K562 (cell line): ENCODE results near the gene LUZP4. TPM values are rescaled to one million over a fixed set of nuclear protein-coding genes. Genes with fewer than 3 reads are reported as not detected.

ENCODE experiments used
- ATAC-seq: fragments of 200-7000 bp; cut with Tn5 transposase; 3 replicates; pipeline ENCODE4 v1.9.1; 2020; ENCODE audit warnings: moderate library complexity
- BruUV-seq: library from RNA; stranded (reverse); fragments of 400-500 nt; replicated peaks from 2 replicates; lab custom pipeline; 2021; lab: Mats Ljungman, UMichigan
- CTCF ChIA-PET: fragments of 300-600 bp; formaldehyde crosslinking; extraction: SDS; loops from one replicate; lab custom pipeline; 2021; ENCODE audit warnings: low intra/inter-chr PET ratio; lab: Yijun Ruan, JAX
- POLR2A ChIA-PET: fragments of 300-600, 350-650 bp; sonication (Branson Sonifier 250); formaldehyde crosslinking; extraction: SDS; loops from one replicate; lab custom pipeline; 2021; ENCODE audit warnings: antibody characterized with exemption, inconsistent platforms; lab: Yijun Ruan, JAX
- DNase-seq, 4 experiments: peaks; one replicate each; pipeline versions ENCODE4 v3.0.0 to v3.0.0-alpha.2; 2011 to 2018; ENCODE audit warnings: low spot score in 3 of 4, mixed read lengths in 3 of 4; ENCODE audit errors: extremely low read depth in 1 of 4
- FAIRE-seq: peaks from 2 replicates; lab custom pipeline; 2011; peaks lifted over from hg19 to GRCh38; lab: Jason Lieb, UNC
- H2AFZ ChIP-seq: 2 replicates; pipeline ENCODE4 v1.6.0; 2011; ENCODE audit warnings: low read depth, low read length, control low read depth, inconsistent platforms
- H3K27ac ChIP-seq: fragments of 200-600 bp; 3 replicates; pipeline ENCODE4 v1.8.0; 2011; ENCODE audit warnings: low read depth, mild to moderate bottlenecking, control low read depth, inconsistent platforms, low read length, moderate library complexity, mixed read lengths; ENCODE audit errors: extremely low read depth
- H3K27me3 ChIP-seq, 2 experiments: fragments of 300-600 bp in 1 of 2; 2 replicates in 1 of 2; 3 replicates in 1 of 2; pipeline versions ENCODE4 v1.6.0 to v1.8.0; 2011; ENCODE audit warnings: inconsistent platforms in 2 of 2, low read length in 2 of 2, mild to moderate bottlenecking in 1 of 2, mixed read lengths in 1 of 2, moderate library complexity in 1 of 2; ENCODE audit not compliant: control insufficient read depth in 2 of 2, insufficient read depth in 2 of 2
- H3K36me3 ChIP-seq: fragments of 300-600 bp; 3 replicates; pipeline ENCODE4 v1.8.0; 2011; ENCODE audit warnings: mild to moderate bottlenecking, low read length, inconsistent platforms; ENCODE audit not compliant: control insufficient read depth, insufficient read depth
- H3K4me1 ChIP-seq, 2 experiments: fragments of 200-600 bp in 1 of 2; replicated peaks in 1 of 2; 2 replicates in 1 of 2; 3 replicates in 1 of 2; pipeline versions ENCODE4 v1.5.1 to v1.8.0; 2011; ENCODE audit warnings: inconsistent platforms in 2 of 2, low read length in 2 of 2, mild to moderate bottlenecking in 1 of 2, mixed read lengths in 1 of 2, moderate library complexity in 1 of 2; ENCODE audit not compliant: control insufficient read depth in 2 of 2, insufficient read depth in 2 of 2
- H3K4me2 ChIP-seq: 2 replicates; pipeline ENCODE4 v1.6.1; 2011; ENCODE audit warnings: low read length, control low read depth, inconsistent platforms, mixed read lengths; ENCODE audit not compliant: insufficient read depth
- H3K4me3 ChIP-seq: fragments of 200-600 bp; sonication (generic), shearing (Covaris generic); 2 replicates; pipeline ENCODE4 v1.5.1; 2016; ENCODE audit warnings: control low read depth, inconsistent platforms
- H3K79me2 ChIP-seq: fragments of 200-600 bp; 3 replicates; pipeline ENCODE4 v1.8.0; 2011; ENCODE audit warnings: low read length, inconsistent platforms; ENCODE audit not compliant: control insufficient read depth, insufficient read depth
- H3K9ac ChIP-seq, 2 experiments: 2 replicates each; pipeline versions ENCODE4 v1.6.0 to v1.6.1; 2011; ENCODE audit warnings: low read depth in 2 of 2, low read length in 2 of 2, control low read depth in 1 of 2, inconsistent platforms in 1 of 2, mild to moderate bottlenecking in 1 of 2, mixed read lengths in 1 of 2; ENCODE audit not compliant: insufficient read depth in 1 of 2
- H3K9me1 ChIP-seq: one replicate; pipeline ENCODE4 v1.6.0; 2011; ENCODE audit warnings: inconsistent platforms, mild to moderate bottlenecking, low read length, moderate library complexity; ENCODE audit not compliant: control insufficient read depth, insufficient read depth
- H3K9me3 ChIP-seq: replicated peaks from 2 replicates; pipeline ENCODE4 v1.5.1; 2011; ENCODE audit warnings: low read depth, low read length, inconsistent platforms; ENCODE audit not compliant: control insufficient read depth, insufficient read depth
- H4K20me1 ChIP-seq: replicated peaks from 2 replicates; pipeline ENCODE4 v1.6.1; 2011; ENCODE audit warnings: low read length, inconsistent platforms, mixed read lengths; ENCODE audit not compliant: control insufficient read depth, insufficient read depth
- ADNP ChIP-seq: fragments of 200-800 bp; sonication (Bioruptor generic); IDR thresholded peaks from 2 replicates; pipeline ENCODE4 v1.6.1; 2016; ENCODE audit warnings: missing genetic modification characterization, missing compliant biosample characterization
- BRF1 ChIP-seq: IDR thresholded peaks from 3 replicates; pipeline ENCODE4 v1.6.1; 2011; ENCODE audit warnings: borderline replicate concordance, mild to moderate bottlenecking; ENCODE audit not compliant: insufficient read length; ENCODE audit errors: extremely low read depth
- DNMT1 ChIP-seq: fragments of 450-650 bp; IDR thresholded peaks from 2 replicates; pipeline ENCODE4 v1.6.1; 2016; ENCODE audit warnings: antibody characterized with exemption, mild to moderate bottlenecking
- E2F8 ChIP-seq: fragments of 450-650 bp; IDR thresholded peaks from 2 replicates; pipeline ENCODE4 v1.7.1; 2018; ENCODE audit warnings: mild to moderate bottlenecking, low read depth; ENCODE audit not compliant: partially characterized antibody
- HMG20A ChIP-seq: fragments of 450-650 bp; formaldehyde crosslinking; conservative IDR thresholded peaks from 2 replicates; pipeline ENCODE4 v1.4.0; 2020; ENCODE audit warnings: mild to moderate bottlenecking, mixed read lengths
- MXI1 ChIP-seq: IDR thresholded peaks from 2 replicates; pipeline ENCODE4 v1.6.1; 2011; ENCODE audit warnings: low read depth, mild to moderate bottlenecking, improper control_type of control experiment, low read length
- RBM15 ChIP-seq: fragments of 200-400 bp; formaldehyde crosslinking; IDR thresholded peaks from 2 replicates; pipeline ENCODE4 v1.6.1; 2018; ENCODE audit warnings: mild to moderate bottlenecking, low read length, moderate library complexity; ENCODE audit not compliant: insufficient read depth
- SAFB2 ChIP-seq: fragments of 200-400 bp; formaldehyde crosslinking; IDR thresholded peaks from 2 replicates; pipeline ENCODE4 v1.6.1; 2018; ENCODE audit warnings: borderline replicate concordance, low read length, low read depth, moderate library complexity; ENCODE audit not compliant: severe bottlenecking
- SMAD4 ChIP-seq: fragments of 250-450 bp; sonication (Bioruptor Pico); conservative IDR thresholded peaks from 2 replicates; pipeline ENCODE4 v1.8.0; 2021; ENCODE audit warnings: inconsistent platforms, mild to moderate bottlenecking, moderate library complexity
- TARDBP ChIP-seq: fragments of 450-650 bp; IDR thresholded peaks from 2 replicates; pipeline ENCODE4 v1.6.1; 2016
- TOE1 ChIP-seq, 2 experiments: fragments of 450-650 bp in 1 of 2; sonication (generic) in 1 of 2; formaldehyde crosslinking in 1 of 2; IDR thresholded peaks; 2 replicates each; pipeline versions ENCODE4 v1.7.1 to v1.8.0; 2016 to 2022; ENCODE audit warnings: borderline replicate concordance in 2 of 2, mild to moderate bottlenecking in 2 of 2, antibody characterized with exemption in 1 of 2, inconsistent platforms in 1 of 2, low read depth in 1 of 2, missing genetic modification reagents in 1 of 2, moderate library complexity in 1 of 2
- UBTF ChIP-seq, 2 experiments: IDR thresholded peaks; 2 replicates each; pipeline ENCODE4 v1.6.1; 2012; ENCODE audit warnings: improper control_type of control experiment in 2 of 2, low read depth in 2 of 2, low read length in 2 of 2, borderline replicate concordance in 1 of 2
- ZBTB49 ChIP-seq: sonication (generic); formaldehyde crosslinking; IDR thresholded peaks from 2 replicates; pipeline ENCODE4 v1.8.0; 2022; ENCODE audit warnings: missing genetic modification reagents, mild to moderate bottlenecking, borderline replicate concordance
- ZNF124 ChIP-seq: sonication (generic); formaldehyde crosslinking; IDR thresholded peaks from 2 replicates; pipeline ENCODE4 v1.8.1; 2022; ENCODE audit warnings: missing genetic modification reagents
- ZNF217 ChIP-seq: sonication (generic); formaldehyde crosslinking; IDR thresholded peaks from 2 replicates; pipeline ENCODE4 v1.8.0; 2022; ENCODE audit warnings: mild to moderate bottlenecking, missing genetic modification reagents
- in situ Hi-C: fragments of 300-500 bp; cut with MboI; formaldehyde crosslinking; loops from 4 replicates; pipeline ENCODE4 v1.15.0; 2018; ENCODE audit warnings: inconsistent platforms, mixed read lengths
- intact Hi-C: fragments of 100-400 bp; cut with micrococcal nuclease; formaldehyde crosslinking; loops from 2 replicates; pipeline ENCODE4 v1.14.2; 2022
- polyA plus RNA-seq, 8 experiments: library from polyadenylated mRNA; depleted of rRNA in 4 of 8; stranded (reverse) in 5 of 8; unstranded in 3 of 8; fragments of >200 nt; fragmentation: Nextera tagmentation in 2 of 8; fragmentation: Illumina TruSeq in 1 of 8; extraction: Ambion mirVana in 2 of 8; extraction: Trizol in 1 of 8; gene quantifications; 2 replicates each; pipeline versions ENCODE4 v1.2.1 to v1.2.3, GENCODE V29; 2011 to 2014; ENCODE audit warnings: inconsistent platforms in 1 of 8, missing spikeins in 1 of 8
- total RNA-seq, 7 experiments: library from RNA; depleted of rRNA in 6 of 7; stranded (reverse); fragments of >200 nt in 6 of 7; fragmentation: Illumina TruSeq in 2 of 7; extraction: Trizol in 2 of 7; gene quantifications; 2 replicates each; pipeline versions ENCODE4 v1.2.1 to v1.2.3, GENCODE V29; 2011 to 2021; ENCODE audit warnings: low replicate concordance in 1 of 7

LUZP4 gene
- total and polyA plus RNA-seq, 9 of the 15 experiments (the other 6 are each of a cell fraction or from before 2014, with no cell fraction given): 0.16 to 1.1 (median 0.36) TPM

GRCh38 chrX:115257711-115258110 lies 31.8 kb upstream of the LUZP4 start:
- no TSS peak for BruUV-seq
- ATAC-seq: no peak
- TF ChIP-seq MXI1 (no peak), SAFB2 (no peak), SMAD4 (no peak), E2F8 (no peak), ZNF124 (CRISPR knock-in tag) (no peak), ZBTB49 (CRISPR knock-in tag) (no peak), ADNP (tag) (no peak), TOE1 (IDR thresholded peaks at IDR 0.05; ENCODE audit: borderline replicate concordance) (no peak), TOE1 (CRISPR knock-in tag; IDR thresholded peaks at IDR 0.05; ENCODE audit: borderline replicate concordance, low read depth) (no peak), ZNF217 (CRISPR knock-in tag) (no peak), UBTF (IDR thresholded peaks at IDR 0.05; ENCODE audit: borderline replicate concordance in 1 of 2, low read depth in 2 of 2, low read length in 2 of 2) (no peak), HMG20A (CRISPR knock-in tag) (no peak), BRF1 (no peak), DNMT1 (no peak), TARDBP (no peak), RBM15 (no peak)

More at GRCh38 chrX:115257711-115258110, 31.8 kb upstream of the LUZP4 start:
- H3K9me1 ChIP-seq: no peaks in the 10 kb centered on the region
- no peaks in the 10 kb centered on the region for H3K79me2 ChIP-seq
- H3K36me3 ChIP-seq: no peaks in the 10 kb centered on the region
- no peak overlapping the region for H3K4me3 ChIP-seq
- FAIRE-seq: no peak
- POLR2A ChIA-PET: no interaction called here
- no peak overlapping the region for H3K9ac ChIP-seq
- no peaks in the 10 kb centered on the region for H4K20me1 ChIP-seq
- intact Hi-C loops: no loop called here
- no peak overlapping the region for H3K27ac ChIP-seq
- no peaks in the 10 kb centered on the region for H3K4me1 ChIP-seq
- no peaks in the 10 kb centered on the region for H3K27me3 ChIP-seq
- no peaks in the 10 kb centered on the region for H3K9me3 ChIP-seq
- CTCF ChIA-PET: no interaction called here
- DNase-seq: no peak
- in situ Hi-C loops: no loop called here
- H3K4me2 ChIP-seq: no peak overlapping the region
- H2AFZ ChIP-seq: no peak overlapping the region
